IPS-NIHi11 (cell line): Measurements from ENCODE around the gene AIP.

Experiments
- DNase-seq: peaks from one replicate; pipeline ENCODE4 v3.0.0; 2012; ENCODE audit warnings: mixed read lengths, low spot score

AIP gene

GRCh38 chr11:67534070-67534679 lies 51.3 kb downstream of the AIP start:
- no peak for DNase-seq

- no peak for DNase-seq
Observed at GRCh38 chr11:67535561-67535960, 52.7 kb downstream of the AIP start.

- DNase-seq = no peak
Observed at GRCh38 chr11:67538306-67538705, 55.5 kb downstream of the AIP start.

GRCh38 chr11:67538823-67539505 lies 56.1 kb downstream of the AIP start:
- DNase-seq = no peak

GRCh38 chr11:67539550-67539949 lies 56.7 kb downstream of the AIP start:
- DNase-seq = no peak
